Naive B cell (primary cell): ENCODE results near the gene FZR1. TPM values are rescaled to one million over a fixed set of nuclear protein-coding genes. Genes with fewer than 3 reads are reported as not detected.
A peak's percentile ranks its signal among the peaks of the same experiment; 100 is the strongest.

Source experiments
- ATAC-seq, 2 donors: fragments of 150-1000 bp; cut with Tn5 transposase; 2 replicates each; pipeline ENCODE4 v1.10.0; 2021; ENCODE audit warnings: low read depth in 2 of 2, mild to moderate bottlenecking in 2 of 2, moderate library complexity in 2 of 2
- DNase-seq: peaks from one replicate; pipeline ENCODE4 v3.0.0; 2022
- H3K27ac Mint-ChIP-seq, 6 donors: one replicate each; pipeline ENCODE4 v1.8.0; 2020 to 2022; ENCODE audit warnings: mild to moderate bottlenecking in 6 of 6, mixed read lengths in 6 of 6, moderate library complexity in 5 of 6, inconsistent platforms in 2 of 6
- H3K27me3 Mint-ChIP-seq, 3 donors: one replicate each; pipeline ENCODE4 v1.8.0; 2021 to 2022; ENCODE audit warnings: mixed read lengths in 3 of 3, mild to moderate bottlenecking in 1 of 3
- H3K36me3 Mint-ChIP-seq, 2 donors: one replicate each; pipeline ENCODE4 v1.8.0; 2020 to 2022; ENCODE audit warnings: mixed read lengths in 2 of 2, inconsistent platforms in 1 of 2, mild to moderate bottlenecking in 1 of 2
- H3K4me1 Mint-ChIP-seq, 3 donors: one replicate each; pipeline ENCODE4 v1.8.0; 2020 to 2022; ENCODE audit warnings: mixed read lengths in 3 of 3, inconsistent platforms in 1 of 3, mild to moderate bottlenecking in 1 of 3, moderate library complexity in 1 of 3
- H3K4me3 Mint-ChIP-seq, 8 donors: one replicate each; pipeline ENCODE4 v1.8.0; 2020 to 2022; ENCODE audit warnings: mild to moderate bottlenecking in 8 of 8, mixed read lengths in 8 of 8, moderate library complexity in 8 of 8, inconsistent platforms in 2 of 8
- H3K9me3 Mint-ChIP-seq, 7 donors: one replicate each; pipeline ENCODE4 v1.8.0; 2020 to 2022; ENCODE audit warnings: mixed read lengths in 7 of 7, mild to moderate bottlenecking in 5 of 7, inconsistent platforms in 2 of 7, moderate library complexity in 1 of 7
- polyA plus RNA-seq, 6 donors: library from polyadenylated mRNA; unstranded; fragments of 300-500 nt; fragmentation: Illumina TruSeq; gene quantifications; one replicate each; pipeline ENCODE4 v1.2.3, GENCODE V29; 2021; ENCODE audit warnings: low read depth in 6 of 6

FZR1 gene
- polyA plus RNA-seq, 6 donors from 2014 or later: 5.8 to 20.0 (median 10.7) TPM

GRCh38 chr19:3547301-3547731, 41.2 kb downstream of the FZR1 start:
- DNase-seq (peak; percentile 18), ATAC-seq (peak; percentile 23 to 24)
- Mint-ChIP-seq H3K4me1 (peaks cover 18 to 24% (median 22%) of the 10 kb centered on the region in 3 donors), H3K4me3 (no peak overlapping the region), H3K27ac (no peak overlapping the region), H3K9me3 (no peaks in the 10 kb centered on the region), H3K36me3 (peaks cover 0 to 12% of the 10 kb centered on the region in 2 donors), H3K27me3 (no peaks in the 10 kb centered on the region)

GRCh38 chr19:3547767-3548282, 41.7 kb downstream of the FZR1 start:
- ATAC-seq: no peak
- no peak overlapping the region for H3K27ac Mint-ChIP-seq
- no peak for DNase-seq
- H3K27me3 Mint-ChIP-seq: no peaks in the 10 kb centered on the region
- no peak overlapping the region for H3K4me3 Mint-ChIP-seq
- peaks cover 23 to 29% (median 28%) of the 10 kb centered on the region in 3 donors for H3K4me1 Mint-ChIP-seq
- no peaks in the 10 kb centered on the region for H3K9me3 Mint-ChIP-seq
- peaks cover 0 to 12% of the 10 kb centered on the region in 2 donors for H3K36me3 Mint-ChIP-seq

DNA sequence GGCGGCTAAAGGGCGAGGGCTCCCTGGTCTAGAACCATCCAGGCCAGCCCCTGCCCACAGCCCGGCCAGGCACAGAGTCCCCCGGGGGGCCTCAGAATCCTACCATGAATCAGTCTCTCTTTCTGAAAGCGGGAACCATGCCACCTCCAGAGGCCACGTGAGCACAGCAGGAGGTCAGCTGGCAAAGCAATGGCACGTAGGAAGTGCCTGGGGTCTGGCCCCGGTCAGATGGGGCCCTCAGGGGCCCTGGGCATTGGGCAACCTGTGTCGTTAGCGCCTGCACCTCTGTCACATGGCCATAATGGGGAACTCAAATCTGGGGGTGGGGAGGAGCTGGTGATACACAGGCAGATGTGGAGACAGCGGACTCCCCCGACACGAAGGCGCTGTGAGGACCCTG, 42.5 kb downstream of the FZR1 start:
- Mint-ChIP-seq H3K4me1 (peaks cover 27 to 36% (median 32%) of the 10 kb centered on the region in 3 donors), H3K27me3 (no peaks in the 10 kb centered on the region), H3K27ac (no peak overlapping the region), H3K4me3 (no peak overlapping the region), H3K9me3 (no peaks in the 10 kb centered on the region), H3K36me3 (peaks cover 0 to 12% of the 10 kb centered on the region in 2 donors)
- ATAC-seq: no peak
- DNase-seq: no peak

DNA sequence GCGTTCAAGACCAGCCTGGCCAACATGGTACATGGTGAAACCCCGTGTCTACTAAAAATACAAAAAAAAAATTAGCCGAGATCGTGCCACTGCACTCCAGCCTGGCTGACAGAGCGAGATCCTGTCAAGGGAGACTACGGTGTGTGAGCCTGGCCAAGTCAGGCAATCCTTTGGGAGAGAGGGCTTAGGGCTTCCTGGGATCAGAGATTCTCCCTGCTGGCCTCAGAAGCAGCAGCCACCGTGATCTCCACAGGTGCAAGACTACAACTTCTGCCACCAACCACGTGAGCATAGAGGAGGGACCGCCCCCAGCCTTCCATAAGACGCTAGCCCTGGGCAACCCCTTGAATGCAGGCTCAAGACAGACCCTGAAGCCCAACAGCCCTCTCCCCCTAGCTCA, 43.7 kb downstream of the FZR1 start:
- Mint-ChIP-seq H3K27ac (peak overlapping the region in 1 of 6 donors; percentile 32), H3K36me3 (peaks cover 0 to 12% of the 10 kb centered on the region in 2 donors), H3K27me3 (no peaks in the 10 kb centered on the region), H3K4me1 (peaks cover 31 to 45% (median 38%) of the 10 kb centered on the region in 3 donors), H3K9me3 (no peaks in the 10 kb centered on the region), H3K4me3 (peak overlapping the region in 1 of 8 donors; percentile 78)
- DNase-seq (no peak), ATAC-seq (no peak)

DNA sequence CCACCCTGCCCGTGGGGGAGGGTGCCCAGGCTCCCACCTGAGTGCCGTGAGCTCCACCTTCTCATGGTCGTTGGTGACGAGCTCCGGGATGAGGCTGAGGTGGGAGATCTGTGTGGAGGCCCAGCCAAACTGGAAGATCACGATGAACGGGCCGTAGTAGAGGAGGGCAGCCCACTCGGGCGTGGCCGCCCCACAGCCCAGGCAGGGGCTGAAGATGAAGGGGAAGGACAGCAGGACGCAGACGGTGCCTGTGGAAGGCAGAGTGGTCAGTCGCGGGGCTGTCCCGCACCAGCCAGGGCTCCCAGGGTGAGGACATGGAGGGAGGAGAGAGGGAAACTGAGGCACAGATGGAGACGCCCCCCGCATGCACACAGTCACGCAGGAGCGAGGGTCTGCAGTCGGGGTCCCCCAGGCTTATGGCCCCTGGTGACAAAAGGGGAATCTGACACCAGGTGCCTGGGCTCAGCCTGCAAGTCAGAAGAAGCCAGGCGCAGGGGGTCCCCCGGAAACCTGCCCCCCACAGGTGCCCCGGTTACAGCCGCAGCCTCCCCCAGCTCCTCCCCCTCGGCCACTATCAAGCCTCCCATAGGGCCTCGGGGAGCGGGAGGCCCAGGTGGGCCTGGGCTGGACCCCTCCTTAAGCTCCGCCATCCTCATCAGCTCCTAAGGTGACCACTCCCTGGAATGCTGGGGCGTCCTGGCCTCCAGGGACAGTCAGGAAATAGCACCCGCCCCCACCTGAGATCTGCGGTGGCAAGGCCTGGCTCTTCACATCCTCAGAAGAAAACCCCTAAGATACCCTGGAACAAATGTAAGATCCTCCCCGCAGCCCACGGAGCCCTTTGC, 45.1 kb downstream of the FZR1 start:
- Mint-ChIP-seq H3K36me3 (no peaks in the 10 kb centered on the region), H3K4me1 (peaks cover 32 to 48% (median 41%) of the 10 kb centered on the region in 3 donors), H3K27me3 (no peaks in the 10 kb centered on the region), H3K4me3 (peak overlapping the region in 6 of 8 donors; percentile 8 to 72 (median 58)), H3K27ac (peak overlapping the region in 4 of 6 donors; percentile 34 to 98 (median 90)), H3K9me3 (no peaks in the 10 kb centered on the region)
- ATAC-seq: no peak
- no peak for DNase-seq

- Mint-ChIP-seq H3K4me1 (peaks cover 38 to 54% (median 47%) of the 10 kb centered on the region in 3 donors), H3K36me3 (no peaks in the 10 kb centered on the region), H3K27ac (peak overlapping the region in 4 of 6 donors; percentile 10 to 98 (median 90)), H3K4me3 (peak overlapping the region in 5 of 8 donors; percentile 8 to 60 (median 56)), H3K9me3 (no peaks in the 10 kb centered on the region), H3K27me3 (no peaks in the 10 kb centered on the region)
- ATAC-seq: no peak
- no peak for DNase-seq
Observed at GRCh38 chr19:3551792-3552095, 45.6 kb downstream of the FZR1 start.

DNA sequence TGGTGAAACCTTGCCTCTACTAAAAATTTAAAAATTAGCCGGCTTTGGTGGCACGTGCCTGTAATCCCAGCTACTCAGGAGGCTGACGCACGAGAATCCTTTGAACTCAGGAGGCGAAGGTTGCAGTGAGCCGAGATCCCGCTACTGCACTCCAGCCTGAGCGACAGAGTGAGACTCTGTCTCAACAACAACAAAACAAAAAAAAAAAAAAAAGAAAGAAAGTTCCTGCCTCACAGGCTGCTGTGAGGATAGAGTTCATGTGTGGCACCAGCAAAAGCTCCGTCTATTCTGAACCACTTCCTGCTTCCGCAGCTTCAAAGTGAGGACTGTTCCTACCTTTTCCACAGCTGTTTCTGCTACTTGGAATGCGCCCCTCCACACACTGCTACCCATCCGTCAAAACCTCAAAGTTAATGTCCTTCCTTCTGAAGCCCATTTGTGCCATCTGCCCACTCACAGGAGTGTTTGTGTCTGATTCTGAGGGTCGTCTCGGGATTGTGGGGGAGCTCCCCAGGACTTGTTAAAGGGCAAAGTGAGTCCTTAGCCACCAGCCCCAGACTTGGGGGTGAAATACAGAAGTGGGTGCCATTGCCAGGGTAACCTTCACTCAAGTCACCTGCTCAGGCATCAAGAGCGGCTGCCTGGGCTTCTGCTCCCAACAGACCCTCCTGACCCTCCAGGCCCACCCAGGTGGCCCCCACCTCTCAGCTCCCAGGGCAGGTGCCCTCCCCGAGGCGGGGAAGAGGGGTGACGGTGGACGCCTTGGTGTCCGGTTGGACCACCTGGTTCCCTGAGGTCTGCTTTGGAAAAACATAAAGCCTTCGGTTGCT, 48.4 kb downstream of the FZR1 start:
- peak overlapping the region in 5 of 6 donors; percentile 63 to 96 (median 88) for H3K27ac Mint-ChIP-seq
- H3K36me3 Mint-ChIP-seq: no peaks in the 10 kb centered on the region
- DNase-seq: no peak
- H3K9me3 Mint-ChIP-seq: no peaks in the 10 kb centered on the region
- no peak for ATAC-seq
- peaks cover 44 to 64% (median 50%) of the 10 kb centered on the region in 3 donors for H3K4me1 Mint-ChIP-seq
- H3K4me3 Mint-ChIP-seq: peak overlapping the region; percentile 71 to 95 (median 88)
- no peaks in the 10 kb centered on the region for H3K27me3 Mint-ChIP-seq

GRCh38 chr19:3555653-3556422, 49.7 kb downstream of the FZR1 start:
- DNase-seq: no peak
- H3K36me3 Mint-ChIP-seq: no peaks in the 10 kb centered on the region
- H3K27me3 Mint-ChIP-seq: no peaks in the 10 kb centered on the region
- H3K27ac Mint-ChIP-seq: peak overlapping the region in 5 of 6 donors; percentile 33 to 92 (median 86)
- peaks cover 42 to 61% (median 47%) of the 10 kb centered on the region in 3 donors for H3K4me1 Mint-ChIP-seq
- H3K4me3 Mint-ChIP-seq: peak overlapping the region; percentile 86 to 99 (median 93)
- ATAC-seq: no peak
- no peaks in the 10 kb centered on the region for H3K9me3 Mint-ChIP-seq

- ATAC-seq (no peak), DNase-seq (no peak)
- H3K4me3 Mint-ChIP-seq: peak overlapping the region; percentile 86 to 99 (median 93)
- peaks cover 40 to 58% (median 44%) of the 10 kb centered on the region in 3 donors for H3K4me1 Mint-ChIP-seq
- no peaks in the 10 kb centered on the region for H3K36me3 Mint-ChIP-seq
- H3K27me3 Mint-ChIP-seq: no peaks in the 10 kb centered on the region
- H3K9me3 Mint-ChIP-seq: no peaks in the 10 kb centered on the region
- H3K27ac Mint-ChIP-seq: peak overlapping the region; percentile 61 to 97 (median 80)
Observed at GRCh38 chr19:3556423-3556977, 50.4 kb downstream of the FZR1 start.

GRCh38 chr19:3556978-3557460, 50.9 kb downstream of the FZR1 start:
- peak overlapping the region; percentile 86 to 99 (median 93) for H3K4me3 Mint-ChIP-seq
- DNase-seq (peak; percentile 49), ATAC-seq (peak; percentile 34)
- no peaks in the 10 kb centered on the region for H3K36me3 Mint-ChIP-seq
- H3K4me1 Mint-ChIP-seq: peaks cover 36 to 53% (median 39%) of the 10 kb centered on the region in 3 donors
- H3K27me3 Mint-ChIP-seq: no peaks in the 10 kb centered on the region
- no peaks in the 10 kb centered on the region for H3K9me3 Mint-ChIP-seq
- H3K27ac Mint-ChIP-seq: peak overlapping the region in 5 of 6 donors; percentile 5 to 97 (median 70)

DNA sequence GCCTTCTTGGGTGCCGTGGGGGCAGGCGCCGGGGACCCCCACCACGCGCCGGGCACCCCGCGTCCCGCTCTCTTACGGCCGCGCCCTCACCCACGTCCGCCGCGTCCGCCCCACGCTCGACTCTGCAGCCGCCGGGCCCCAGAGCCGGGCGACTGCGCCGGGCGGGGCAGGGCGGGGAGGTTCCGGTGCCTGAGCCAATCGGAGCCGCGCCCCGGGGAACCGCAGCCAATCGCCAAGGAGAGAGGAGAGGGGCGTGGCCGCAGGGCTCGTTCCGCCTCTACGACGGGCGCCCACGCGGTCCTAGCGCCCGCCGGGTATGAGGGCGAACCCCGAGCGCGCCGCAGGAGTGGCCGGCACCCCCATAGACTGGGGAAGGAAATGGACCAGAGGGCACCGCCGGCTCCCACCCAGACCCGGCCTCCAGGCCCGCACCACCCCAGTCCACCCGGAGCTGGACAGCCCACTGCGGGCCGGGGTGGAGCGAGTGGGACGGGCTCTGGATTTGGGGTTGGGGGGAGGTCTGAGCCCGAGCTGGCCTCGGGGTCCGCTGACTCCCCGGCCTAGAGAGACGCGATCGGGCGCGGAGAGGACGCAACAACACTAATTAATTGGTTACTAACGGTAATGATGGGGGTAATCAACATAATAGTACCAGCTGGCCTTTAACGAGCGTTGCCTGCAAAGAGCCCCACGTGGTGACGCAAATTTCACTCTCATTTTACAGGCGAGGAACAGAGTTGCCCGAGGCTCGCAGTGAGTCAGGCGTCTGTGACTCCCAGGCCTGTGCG, 51.5 kb downstream of the FZR1 start, which contains the start of gene MFSD12:
MFSD12 (minus strand) TSS at position 126 of the 788 bp plus-strand sequence. CDS start 183 bp downstream, outside the sequence.
- peak within 1 kb of the TSS; percentile 56 to 97 (median 80) for H3K27ac Mint-ChIP-seq
- peaks cover 33 to 46% (median 35%) of the 10 kb centered on the region in 3 donors for H3K4me1 Mint-ChIP-seq
- H3K36me3 Mint-ChIP-seq: no peaks in the 10 kb centered on the region
- H3K9me3 Mint-ChIP-seq: no peaks in the 10 kb centered on the region
- H3K4me3 Mint-ChIP-seq: peak within 1 kb of the TSS; percentile 86 to 99 (median 93)
- ATAC-seq: peak; percentile 87 to 89
- no peaks in the 10 kb centered on the region for H3K27me3 Mint-ChIP-seq
- peak; percentile 93 for DNase-seq
